HPDE6-E6E7 (cell line): ENCODE results near the gene NTN1.

Experiments
- DNase-seq: peaks from one replicate; pipeline ENCODE4 v3.0.0; 2011; ENCODE audit warnings: missing footprints; ENCODE audit errors: extremely low spot score

NTN1 gene

GRCh38 chr17:9195961-9196670 lies 174.8 kb downstream of the NTN1 start:
- DNase-seq: no peak

GRCh38 chr17:9199571-9200551 lies 178.6 kb downstream of the NTN1 start:
- no peak for DNase-seq

GRCh38 chr17:9200699-9201359 lies 179.5 kb downstream of the NTN1 start:
- DNase-seq: no peak

GRCh38 chr17:9202532-9202931 lies 181.2 kb downstream of the NTN1 start:
- no peak for DNase-seq

- DNase-seq: no peak
Measured at GRCh38 chr17:9203771-9204425, 182.6 kb downstream of the NTN1 start.

- no peak for DNase-seq
Measured at GRCh38 chr17:9204637-9205329, 183.5 kb downstream of the NTN1 start.

GRCh38 chr17:9205520-9206409 lies 184.5 kb downstream of the NTN1 start:
- no peak for DNase-seq

GRCh38 chr17:9206410-9206703 lies 185.0 kb downstream of the NTN1 start:
- DNase-seq: no peak

- DNase-seq: no peak
Measured at GRCh38 chr17:9206741-9207332, 185.5 kb downstream of the NTN1 start.

GRCh38 chr17:9208381-9209105 lies 187.2 kb downstream of the NTN1 start:
- DNase-seq: no peak

- DNase-seq: no peak
Measured at GRCh38 chr17:9209347-9209746, 188.0 kb downstream of the NTN1 start.

- DNase-seq: no peak
Measured at GRCh38 chr17:9209781-9210370, 188.6 kb downstream of the NTN1 start.

- DNase-seq: no peak
Measured at GRCh38 chr17:9211133-9211765, 189.9 kb downstream of the NTN1 start.

GRCh38 chr17:9212376-9213302 lies 191.3 kb downstream of the NTN1 start:
- no peak for DNase-seq

- DNase-seq: no peak
Measured at GRCh38 chr17:9213303-9213640, 192.0 kb downstream of the NTN1 start.

GRCh38 chr17:9215465-9215864 lies 194.2 kb downstream of the NTN1 start:
- no peak for DNase-seq
